Ureter (tissue), 1 donor: ENCODE results near the gene BSN. TPM values are rescaled to one million over a fixed set of nuclear protein-coding genes. Genes with fewer than 3 reads are reported as not detected.

Source experiments
- DNase-seq: peaks from one replicate; pipeline ENCODE4 v3.0.0-alpha.2; 2020; ENCODE audit warnings: low spot score
- total RNA-seq: library from RNA; stranded (reverse); gene quantifications from one replicate; pipeline ENCODE4 v1.2.4, GENCODE V29; 2023
- donor health status: DM: yes; HTN: yes; CAD: no.

The BSN gene
- total RNA-seq, 1 donor from 2014 or later, result 2.4 TPM

GRCh38 chr3:49627634-49628033, 73.4 kb downstream of the BSN start:
- DNase-seq, result no peak

GRCh38 chr3:49628249-49628648, 74.0 kb downstream of the BSN start:
- DNase-seq, result no peak

GRCh38 chr3:49629451-49629850, 75.2 kb downstream of the BSN start:
- no peak for DNase-seq

GRCh38 chr3:49629866-49630265, 75.6 kb downstream of the BSN start:
- DNase-seq, result no peak

- DNase-seq, result no peak
These were observed 76.5 kb downstream of the BSN start for GRCh38 chr3:49630784-49631183.

GRCh38 chr3:49634736-49635135, 80.5 kb downstream of the BSN start:
- DNase-seq, result no peak

GRCh38 chr3:49636883-49637609, 82.8 kb downstream of the BSN start:
- no peak for DNase-seq

GRCh38 chr3:49638445-49638844, 84.2 kb downstream of the BSN start:
- DNase-seq, result no peak

GRCh38 chr3:49639551-49639950, 85.3 kb downstream of the BSN start:
- no peak for DNase-seq

- no peak for DNase-seq
These were observed 87.0 kb downstream of the BSN start for GRCh38 chr3:49641292-49641691.

- DNase-seq, result no peak
These were observed 87.8 kb downstream of the BSN start for GRCh38 chr3:49641921-49642707.

GRCh38 chr3:49642708-49643145, 88.5 kb downstream of the BSN start:
- no peak for DNase-seq

- DNase-seq, result no peak
These were observed 90.4 kb downstream of the BSN start for GRCh38 chr3:49644684-49645083.

- DNase-seq, result no peak
These were observed 92.0 kb downstream of the BSN start for GRCh38 chr3:49646236-49646635.

GRCh38 chr3:49647741-49648140, 93.5 kb downstream of the BSN start:
- no peak for DNase-seq

GRCh38 chr3:49648354-49649019, 94.2 kb downstream of the BSN start:
- no peak for DNase-seq

GRCh38 chr3:49649576-49649975, 95.3 kb downstream of the BSN start:
- no peak for DNase-seq

- DNase-seq, result no peak
These were observed 95.9 kb downstream of the BSN start for GRCh38 chr3:49650177-49650576.

- no peak for DNase-seq
These were observed 96.4 kb downstream of the BSN start for GRCh38 chr3:49650637-49651036.

GRCh38 chr3:49652218-49652902, 98.1 kb downstream of the BSN start:
- DNase-seq, result no peak

- DNase-seq, result no peak
These were observed 98.7 kb downstream of the BSN start for GRCh38 chr3:49652903-49653415.

GRCh38 chr3:49653621-49654020, 99.3 kb downstream of the BSN start:
- no peak for DNase-seq
